Activated CD8-positive, alpha-beta memory T cell treated with anti-CD3 and anti-CD28 coated beads, Interleukin-2, amount 50 U/mL, for 24 hours (primary cell): ENCODE results near the gene CTSZ.
"Not testable (repeated sequence)": the region's sequence is repeated elsewhere in the genome, so short reads cannot be mapped to it uniquely, and the experiment has no call there.

Source experiments
- DNase-seq: peaks from one replicate; pipeline ENCODE4 v3.0.0-alpha.2; 2020; ENCODE audit errors: extremely low read depth

The CTSZ gene

DNA sequence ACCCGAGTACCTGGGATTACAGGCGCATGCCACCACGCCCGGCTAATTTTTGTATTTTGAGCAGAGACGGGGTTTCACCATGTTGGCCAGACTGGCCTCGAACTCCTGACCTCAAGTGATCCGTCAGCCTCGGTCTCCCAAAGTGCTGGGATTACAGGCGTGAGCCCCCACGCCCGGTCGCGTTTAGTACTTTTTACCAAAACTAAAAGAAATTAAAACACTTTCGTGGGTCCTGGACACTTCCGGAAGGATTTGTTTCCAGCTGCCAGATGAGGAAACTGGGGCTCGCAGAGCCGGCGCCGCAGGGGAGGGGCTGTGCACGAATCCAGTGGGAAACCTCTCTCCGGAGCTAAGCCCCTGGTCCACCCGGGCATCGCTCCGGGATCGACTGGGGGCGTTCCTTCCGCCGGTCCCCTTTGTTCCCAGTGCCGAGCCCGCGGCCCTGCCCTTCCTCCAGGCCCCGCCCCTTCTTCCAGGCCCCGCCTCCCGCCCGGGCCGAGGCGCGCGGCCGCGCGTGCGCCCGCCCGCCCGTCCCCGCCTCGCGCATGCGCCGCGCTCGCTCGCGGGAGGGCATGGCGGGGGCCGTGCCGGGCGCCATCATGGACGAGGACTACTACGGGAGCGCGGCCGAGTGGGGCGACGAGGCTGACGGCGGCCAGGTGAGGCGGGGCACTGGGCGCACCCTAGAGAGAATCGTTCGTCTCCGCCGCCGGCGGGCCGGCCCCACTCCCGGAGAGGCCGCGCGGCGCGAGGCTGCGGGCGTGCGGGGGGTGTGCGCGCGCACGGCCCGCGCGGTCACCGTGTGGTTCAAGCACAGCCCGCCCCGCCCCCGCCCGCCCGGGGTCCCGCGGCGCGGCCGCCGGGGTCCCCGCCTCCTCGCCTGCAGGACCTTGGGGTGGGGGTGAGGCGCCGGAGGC, 26.1 kb downstream of the CTSZ start, which contains the start of gene NELFCD:
Gene NELFCD, plus strand, starts transcription at position 546 of the 917 bp plus-strand sequence. Its CDS starts 54 bp downstream, at position 600.
- DNase-seq = peak; percentile 52

DNA sequence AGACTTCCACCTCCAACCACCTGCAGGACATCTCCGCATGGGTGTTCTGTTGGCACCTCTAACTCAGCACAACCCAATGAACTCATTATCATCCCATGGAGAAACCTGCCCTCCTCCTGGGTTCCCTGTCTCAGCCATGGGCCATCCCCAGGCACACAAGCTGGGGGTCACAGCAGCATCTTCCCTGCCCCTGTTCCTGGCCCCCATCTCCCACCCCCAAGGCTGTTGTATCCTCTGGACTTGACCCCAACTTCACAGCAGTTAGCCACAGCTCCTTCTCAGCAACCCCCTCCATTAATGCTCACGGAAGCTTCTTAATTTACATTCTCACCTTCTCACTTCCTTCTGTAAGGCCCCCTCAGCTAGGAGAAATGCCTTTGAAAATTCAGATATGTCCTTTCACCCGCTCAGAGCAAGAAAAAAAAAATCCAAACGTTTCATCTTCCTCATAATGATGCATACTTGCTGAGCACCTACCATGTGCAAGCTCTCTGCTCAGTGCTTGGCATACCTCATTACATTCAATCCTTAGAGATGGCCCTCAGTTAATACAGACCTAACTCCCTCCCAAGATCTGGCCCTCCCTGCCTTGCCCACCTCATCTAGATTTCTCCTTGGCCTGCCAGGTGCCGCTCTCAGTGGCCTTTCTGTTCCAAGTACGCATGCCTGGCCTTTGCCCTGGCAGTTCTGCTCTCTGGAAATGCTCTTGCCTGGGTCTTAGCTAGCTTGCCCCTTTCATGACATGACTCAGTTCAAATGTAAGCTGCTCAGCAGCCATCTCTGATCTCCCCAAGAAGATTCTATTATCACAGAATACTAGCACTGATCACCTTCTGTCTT, 28.5 kb downstream of the CTSZ start:
- no peak for DNase-seq

DNA sequence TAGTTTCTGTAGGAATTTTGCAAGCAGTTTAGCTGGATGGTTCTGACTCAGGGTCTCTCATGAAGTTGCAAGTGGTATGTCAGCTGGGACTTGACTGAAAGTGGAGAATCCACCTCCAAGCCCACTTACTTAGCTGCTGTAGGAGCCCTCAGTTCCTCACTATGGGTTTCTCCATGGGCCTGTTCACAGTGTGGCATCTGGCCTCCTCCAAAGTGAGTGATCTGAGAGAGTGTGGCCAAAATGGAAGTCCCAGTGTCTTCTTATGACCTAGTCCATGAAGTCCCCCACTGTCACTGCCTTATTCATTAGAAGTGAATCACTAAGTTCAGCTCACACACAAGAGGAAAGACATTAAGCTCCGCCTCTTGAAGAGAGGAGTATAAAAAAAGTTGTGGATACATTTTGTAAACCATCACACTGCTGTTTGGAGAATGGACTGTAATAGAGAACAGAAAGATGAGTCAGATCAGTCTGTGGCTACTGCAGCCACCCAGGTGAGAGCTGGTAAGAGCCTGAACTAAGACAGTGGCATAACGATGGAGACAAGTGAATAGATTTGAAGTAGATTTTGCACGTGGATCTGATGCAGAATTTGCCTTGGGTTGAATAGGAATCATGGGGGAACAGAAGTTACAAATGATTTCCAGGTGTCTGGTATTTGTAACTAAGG, 30.9 kb downstream of the CTSZ start:
- no peak for DNase-seq

DNA sequence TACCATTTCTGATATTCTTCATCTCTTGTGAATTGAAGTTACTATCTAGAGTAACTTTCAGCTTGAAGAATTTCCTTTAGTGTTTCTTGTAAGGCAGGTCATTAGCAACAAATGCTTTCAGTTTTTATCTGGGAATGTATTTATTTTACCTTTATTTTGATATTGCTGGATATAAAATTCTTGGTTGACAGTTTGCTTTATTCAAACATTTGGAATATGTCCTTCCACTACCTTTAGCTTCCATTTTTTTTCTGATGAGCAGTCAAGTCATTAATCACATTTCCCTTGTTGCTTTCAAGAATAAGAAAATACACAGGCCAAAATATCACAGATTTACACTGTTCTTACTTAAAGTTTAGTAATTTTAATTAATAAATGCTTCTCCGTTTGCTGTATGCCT, 31.7 kb downstream of the CTSZ start:
- no peak for DNase-seq

DNA sequence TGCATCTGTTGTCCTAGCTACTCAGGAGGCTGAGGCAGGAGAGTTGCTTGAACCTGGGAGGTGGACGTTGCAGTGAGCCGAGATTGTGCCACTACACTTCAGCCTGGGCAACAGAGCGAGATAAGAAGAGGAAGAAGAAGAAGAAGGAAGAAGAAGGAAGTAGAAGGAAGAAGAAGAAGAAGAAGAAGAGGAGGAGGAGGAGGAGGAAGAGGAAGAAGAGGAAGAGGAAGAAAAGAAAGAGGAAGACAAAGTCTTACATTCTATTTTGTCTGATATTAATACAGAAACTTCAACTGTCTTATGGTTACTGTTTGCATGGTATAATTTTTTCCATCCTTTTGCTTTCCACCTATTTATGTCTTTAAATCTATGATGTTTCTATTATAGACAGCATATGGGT, 33.2 kb downstream of the CTSZ start:
- DNase-seq = no peak

DNA sequence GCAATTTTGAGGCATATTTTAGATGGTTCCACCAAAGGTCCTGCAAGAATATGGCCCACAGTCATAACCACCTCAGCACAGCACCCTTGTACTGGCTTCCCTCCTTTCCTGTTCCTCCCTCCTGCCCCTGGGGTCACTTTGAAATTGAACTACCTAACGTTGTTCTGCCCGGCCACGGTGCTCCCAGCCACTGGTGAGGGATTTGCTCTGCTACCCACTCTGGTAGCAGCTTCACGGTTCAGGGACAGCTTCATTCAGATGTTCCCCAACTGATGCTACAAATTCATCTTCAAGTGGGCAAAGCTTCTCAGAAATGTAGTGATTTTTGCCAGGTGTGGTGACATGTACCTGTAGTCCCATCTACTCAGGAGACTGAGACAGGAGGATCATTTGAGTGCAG, 33.9 kb downstream of the CTSZ start:
- no peak for DNase-seq

DNA sequence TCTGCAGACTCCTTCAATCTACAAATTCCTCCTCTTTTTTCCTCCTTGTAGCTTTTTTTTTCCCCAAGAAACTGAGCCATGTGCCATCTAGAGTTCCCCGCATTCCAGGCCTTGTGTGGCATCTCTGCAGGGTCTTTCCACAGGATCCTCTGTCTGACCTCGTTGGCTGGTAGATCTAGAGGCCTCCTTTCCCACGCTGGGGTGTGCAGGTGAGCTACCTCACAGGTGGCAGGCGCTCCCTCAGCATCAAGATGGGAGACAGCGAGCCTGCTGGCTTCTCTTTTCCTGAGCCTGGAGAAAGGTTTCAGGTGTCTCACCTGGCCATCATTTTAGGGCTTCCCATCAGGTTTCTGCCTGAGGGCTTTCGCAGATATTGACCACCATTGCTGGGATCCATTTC, 35.6 kb downstream of the CTSZ start:
- no peak for DNase-seq

DNA sequence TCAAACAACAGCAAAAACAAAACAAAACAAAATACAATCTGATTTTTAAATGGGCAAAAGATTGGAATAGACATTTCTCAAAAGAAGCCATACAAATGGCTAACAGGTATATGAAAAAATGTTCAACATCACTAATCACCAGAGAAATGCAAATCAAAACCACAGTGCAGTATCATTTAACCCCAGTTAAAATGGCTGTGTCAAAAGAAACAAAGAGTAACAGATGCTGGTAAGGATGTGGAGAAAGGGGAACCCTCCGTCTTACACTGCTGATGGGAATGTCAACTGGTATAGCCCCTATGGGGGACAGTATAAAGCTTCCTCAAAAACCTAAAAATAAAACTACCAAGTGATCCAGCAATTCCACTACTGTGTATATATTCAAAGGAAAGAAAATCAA, 36.9 kb downstream of the CTSZ start:
- DNase-seq = no peak

DNA sequence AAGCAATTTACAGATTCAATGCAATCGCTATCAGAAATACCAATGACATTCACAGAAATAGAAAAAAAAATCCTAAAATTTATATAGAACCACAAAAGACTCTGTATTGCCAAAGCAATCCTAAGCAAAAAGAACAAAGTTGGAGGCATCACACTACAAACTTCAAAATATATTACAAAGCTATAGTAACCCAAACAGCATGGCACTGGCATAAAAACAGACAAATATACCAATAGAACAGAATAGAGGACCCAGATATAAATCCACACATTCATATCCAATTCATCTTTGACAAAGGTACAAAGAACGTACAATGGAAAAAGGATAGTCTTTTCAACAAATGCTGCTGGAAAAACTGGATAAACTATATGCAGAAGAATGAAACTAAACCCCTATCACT, 37.6 kb downstream of the CTSZ start:
- DNase-seq = no peak

DNA sequence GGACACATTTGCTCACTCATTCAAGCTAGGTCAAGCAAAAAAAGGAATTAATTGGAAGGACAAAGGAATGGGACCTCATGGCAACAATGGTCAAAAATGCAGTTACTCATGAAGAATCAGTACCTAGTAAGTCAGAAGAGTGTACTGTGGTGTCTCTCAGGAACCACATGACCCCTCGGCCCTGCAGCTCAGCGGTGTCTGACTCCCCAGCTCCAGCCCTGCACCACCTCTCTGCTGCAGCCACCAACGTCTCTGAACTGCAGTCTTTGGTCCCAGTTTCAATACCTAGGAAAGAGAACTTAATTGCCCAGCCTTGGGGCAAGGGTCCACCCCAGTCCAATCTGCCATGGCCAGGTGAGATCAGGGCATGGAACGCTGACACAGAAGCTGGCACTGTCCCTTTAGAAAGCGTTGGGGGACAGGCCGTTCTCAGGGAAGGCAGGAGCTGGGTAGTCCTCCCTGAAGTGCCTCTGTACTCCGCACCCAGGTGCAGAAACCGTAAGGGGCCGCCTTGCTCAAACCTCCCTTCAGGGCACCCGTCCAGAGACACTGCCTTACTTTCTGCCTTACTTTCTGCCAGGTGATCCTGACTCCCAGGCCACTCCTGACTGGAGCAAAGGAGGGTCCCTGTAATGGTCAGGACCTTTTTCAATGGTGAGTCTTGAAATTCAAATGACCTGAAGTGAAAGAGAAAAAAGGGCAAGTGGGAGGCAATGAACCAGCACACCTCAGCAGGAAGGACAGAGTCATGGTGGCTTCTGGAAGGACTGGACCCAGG, 39.2 kb downstream of the CTSZ start:
- DNase-seq = no peak

DNA sequence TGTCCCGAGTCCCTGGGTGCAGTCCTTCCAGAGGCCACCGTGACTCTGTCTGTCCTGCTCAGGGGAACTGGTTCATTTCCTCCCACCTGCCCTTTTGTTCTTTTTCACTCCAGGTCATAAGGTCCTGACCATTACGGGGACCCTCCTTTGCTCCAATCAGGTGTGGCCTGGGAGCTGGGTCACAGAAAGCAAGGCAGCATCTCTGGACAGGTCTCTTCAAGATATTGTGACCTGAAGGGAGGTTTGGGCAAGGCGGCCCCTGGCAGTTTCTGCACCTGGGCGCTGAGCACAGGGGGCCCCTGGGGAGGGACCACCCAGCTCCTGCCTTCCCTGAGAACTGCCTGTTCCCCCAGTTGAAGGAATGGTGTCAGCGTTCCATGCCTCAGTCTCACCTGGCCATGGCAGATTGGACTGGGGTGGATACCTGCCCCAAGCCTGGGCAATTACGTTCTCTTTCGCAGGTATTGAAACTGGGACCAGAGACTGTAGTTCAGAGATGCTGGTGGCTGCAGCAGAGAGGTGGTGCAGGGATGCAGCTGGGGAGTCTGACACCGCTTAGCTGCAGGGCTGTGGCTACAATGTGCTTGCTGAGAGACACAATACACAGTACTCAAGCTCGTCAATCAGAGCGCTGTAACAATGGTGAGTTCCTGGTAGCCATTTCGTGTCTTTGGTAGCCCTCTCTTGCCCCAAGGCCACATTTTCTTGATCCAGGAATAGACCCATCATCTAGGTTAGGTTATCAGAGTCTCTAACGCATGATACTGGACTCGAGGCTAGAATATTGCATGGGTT, 41.6 kb downstream of the CTSZ start:
- no peak for DNase-seq

DNA sequence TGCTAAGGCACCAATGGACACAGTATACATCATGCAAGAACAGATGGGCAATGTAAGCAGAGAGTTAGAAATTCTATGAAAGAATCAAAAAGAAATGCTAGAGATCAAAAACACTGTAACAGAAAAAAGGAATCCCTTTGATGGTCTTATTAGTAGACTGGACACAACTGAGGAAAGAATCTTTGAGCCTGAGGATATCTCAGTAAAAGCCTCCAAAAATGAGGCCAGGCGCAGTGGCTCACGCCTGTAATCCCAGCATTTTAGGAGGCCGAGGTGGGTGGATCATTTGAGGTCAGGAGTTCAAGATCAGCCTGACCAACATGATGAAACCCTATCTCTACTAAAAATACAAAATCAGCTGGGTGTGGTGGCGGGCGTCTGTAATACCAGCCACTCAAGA, 43.1 kb downstream of the CTSZ start:
- DNase-seq = not testable (repeated sequence)

DNA sequence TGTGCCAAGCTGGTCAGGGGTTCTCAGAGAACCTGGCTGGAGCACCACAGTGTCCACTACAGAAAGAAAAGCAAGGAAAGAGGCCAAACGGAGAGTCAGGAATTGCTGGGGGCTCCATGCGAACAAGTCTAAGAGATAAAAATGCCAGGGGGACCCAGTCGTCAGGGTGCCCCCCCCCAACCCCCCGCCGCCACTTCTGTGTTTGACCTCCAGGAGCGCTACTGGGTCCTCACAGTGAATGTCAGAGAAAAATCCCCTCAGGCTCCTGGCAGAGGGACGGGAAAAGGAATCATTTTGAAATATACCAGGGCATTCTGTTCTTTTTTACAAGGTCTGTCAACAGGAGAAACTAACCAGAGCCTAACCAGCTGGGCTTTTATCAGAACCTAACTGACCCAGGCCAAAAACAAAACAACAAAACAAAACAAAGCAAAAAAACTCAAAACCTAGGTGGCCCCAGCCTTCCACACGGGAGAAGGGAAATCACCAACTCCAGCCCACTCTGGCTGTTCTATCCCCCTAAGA, 43.9 kb downstream of the CTSZ start:
- DNase-seq = no peak

DNA sequence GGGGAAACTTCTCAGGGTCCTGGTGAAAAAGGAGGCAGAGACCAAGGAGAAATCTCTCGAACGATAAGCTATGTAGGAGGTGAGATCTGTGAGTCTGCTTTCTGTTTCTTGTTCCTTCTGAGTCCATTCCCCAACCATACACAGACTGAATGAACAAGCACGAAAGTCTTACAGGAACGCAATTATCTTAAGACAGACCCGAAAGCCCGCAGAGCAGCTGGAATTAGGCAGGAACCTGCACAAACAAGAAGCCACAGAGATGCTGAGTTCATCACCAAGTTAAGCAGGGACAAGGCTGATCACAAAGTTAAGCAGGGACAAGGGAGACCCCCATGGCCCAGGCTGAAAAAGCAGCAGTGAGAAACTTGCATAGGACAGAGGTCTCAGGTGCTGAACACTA, 47.4 kb downstream of the CTSZ start:
- DNase-seq = no peak

DNA sequence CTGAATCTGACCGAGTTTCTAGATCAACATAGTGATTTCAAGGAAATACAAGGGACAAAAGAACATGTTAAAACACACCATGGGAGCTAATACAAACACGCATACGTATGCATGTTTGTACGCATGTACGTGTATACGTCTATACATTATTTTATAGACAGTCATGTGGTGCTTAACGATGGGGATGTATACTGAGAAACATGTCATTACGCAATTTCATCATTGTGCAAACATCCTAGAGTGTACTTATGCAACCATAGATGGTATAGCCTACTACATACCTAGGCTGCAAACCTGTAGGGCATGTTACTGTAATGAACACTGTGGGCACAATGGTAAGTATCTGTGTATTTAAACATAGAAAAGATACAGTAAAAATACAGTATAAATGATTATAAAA, 51.0 kb downstream of the CTSZ start:
- DNase-seq = no peak

DNA sequence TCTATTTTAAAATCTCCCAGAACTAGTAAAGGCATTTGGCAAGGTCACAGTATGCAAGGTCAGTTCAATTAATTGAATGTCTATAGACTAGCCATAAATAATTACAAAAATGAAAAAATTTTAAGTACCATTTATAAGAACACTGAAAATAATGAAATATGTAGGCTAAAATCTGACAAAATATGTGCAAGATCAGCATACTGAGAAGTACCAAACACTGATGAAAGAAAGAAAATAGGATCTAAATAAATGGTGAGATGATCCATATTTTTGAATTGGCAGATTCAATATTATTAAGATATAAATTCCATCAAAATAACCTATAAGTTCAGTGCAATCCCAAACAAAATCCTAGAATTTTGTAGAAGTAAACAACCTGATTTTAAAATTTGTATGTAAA, 54.0 kb downstream of the CTSZ start:
- no peak for DNase-seq

DNA sequence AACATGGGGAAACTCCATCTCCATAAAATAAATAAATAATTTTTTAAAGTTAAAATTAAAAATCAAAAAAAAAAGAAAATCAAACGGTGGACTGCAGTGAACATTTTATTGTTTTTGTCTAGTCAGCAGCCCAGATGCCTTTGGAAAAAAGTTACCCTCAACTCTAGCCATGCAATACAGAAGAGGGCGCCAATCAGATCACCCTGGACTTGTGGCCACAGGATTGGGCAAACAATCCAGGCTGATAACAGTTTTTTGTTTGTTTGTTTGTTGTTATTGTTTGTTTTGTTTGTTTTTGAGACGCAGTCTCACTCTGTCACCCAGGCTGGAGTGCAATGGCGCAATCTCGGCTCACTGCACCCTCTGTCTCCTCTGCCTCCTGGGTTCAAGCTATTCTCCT, 56.5 kb downstream of the CTSZ start:
- DNase-seq = no peak

DNA sequence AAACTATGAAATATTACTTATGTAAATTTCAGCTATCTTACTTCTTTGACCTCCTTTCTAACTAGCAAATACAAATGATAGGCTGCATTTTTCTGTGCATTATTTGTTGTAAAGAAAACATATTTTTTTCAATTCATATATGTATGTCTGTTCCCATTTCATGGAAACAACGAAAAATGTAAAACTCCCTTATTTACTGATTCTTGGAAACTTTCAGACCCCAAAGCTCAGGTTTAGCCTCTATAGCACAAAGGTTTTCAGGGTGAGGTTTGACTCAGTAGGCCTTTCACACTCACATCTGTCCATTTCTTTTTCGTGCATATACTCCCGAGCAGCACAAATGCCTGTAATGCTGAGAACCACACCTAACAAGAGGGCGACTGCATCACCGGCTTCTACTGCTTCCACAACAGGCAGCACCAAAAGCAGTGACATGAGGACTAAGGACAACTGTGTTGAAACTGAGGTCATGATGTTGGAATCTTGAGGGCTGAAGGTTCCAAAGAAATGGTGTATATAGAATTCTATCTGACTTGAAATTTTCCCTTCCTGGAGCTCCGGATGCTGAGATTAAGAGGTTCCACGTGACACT, 59.2 kb downstream of the CTSZ start:
- DNase-seq = not testable (repeated sequence)

DNA sequence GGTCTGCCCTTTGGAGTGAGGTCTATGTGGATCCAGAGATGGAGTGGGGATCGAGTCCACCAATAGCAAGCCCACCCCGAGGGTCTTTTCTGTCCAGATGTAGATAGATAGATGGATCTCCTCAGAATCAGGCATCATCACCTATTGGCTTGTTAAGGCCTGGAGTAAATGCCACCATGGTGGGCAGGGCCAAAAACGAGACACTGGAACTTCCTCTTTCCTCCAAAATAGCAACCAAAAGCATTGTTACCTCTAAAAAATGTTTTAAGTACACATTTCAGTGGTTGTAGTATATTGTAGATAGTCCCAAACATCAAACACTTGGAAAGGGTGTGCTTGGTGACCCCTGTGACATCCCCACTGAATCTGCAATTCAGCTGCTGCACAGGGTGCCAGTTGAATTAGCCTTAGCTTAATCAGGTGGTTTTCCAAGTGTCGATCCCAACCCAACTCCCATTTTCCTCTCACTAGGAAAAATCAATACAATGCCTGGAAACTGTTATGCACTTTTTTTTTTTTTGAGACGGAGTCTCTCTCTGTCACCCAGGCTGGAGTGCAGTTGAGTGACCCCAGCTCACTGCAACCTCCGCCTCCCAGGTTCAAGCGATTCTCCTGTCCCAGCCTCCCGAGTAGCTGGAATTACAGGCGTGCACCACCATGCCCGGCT, 61.0 kb downstream of the CTSZ start:
- no peak for DNase-seq
